CD14-positive monocyte (primary cell): ENCODE data around the gene PSD4. TPM values are rescaled to one million over a fixed set of nuclear protein-coding genes. Genes with fewer than 3 reads are reported as not detected.

ENCODE experiments used
- DNase-seq, 3 donors: peaks; one replicate each; pipeline ENCODE4 v3.0.0-alpha.2; 2011 to 2022
- H2AFZ ChIP-seq: 2 replicates; pipeline ENCODE4 v1.6.0; 2012; ENCODE audit warnings: mild to moderate bottlenecking, low read depth, low read length, inconsistent platforms; ENCODE audit not compliant: insufficient read depth, poor library complexity, severe bottlenecking
- H3K27ac ChIP-seq, 2 donors: 1 replicate in 1 of 2; 2 replicates in 1 of 2; pipeline ENCODE4 v1.5.1; 2012 to 2013; ENCODE audit warnings: low read length in 2 of 2, control low read depth in 1 of 2, inconsistent platforms in 1 of 2, low read depth in 1 of 2, mild to moderate bottlenecking in 1 of 2
- H3K27me3 ChIP-seq, 2 donors: one replicate each; pipeline versions ENCODE4 v1.6.0 to v1.6.1; 2011 to 2013; ENCODE audit warnings: low read length in 2 of 2; ENCODE audit not compliant: control insufficient read depth in 2 of 2, insufficient read depth in 2 of 2
- H3K36me3 ChIP-seq, 2 donors: replicated peaks in 1 of 2; 1 replicate in 1 of 2; 2 replicates in 1 of 2; pipeline versions ENCODE4 v1.5.1 to v1.6.1; 2012 to 2013; ENCODE audit warnings: low read length in 2 of 2, control low read depth in 1 of 2, inconsistent platforms in 1 of 2, mild to moderate bottlenecking in 1 of 2; ENCODE audit not compliant: insufficient read depth in 2 of 2, control insufficient read depth in 1 of 2
- H3K4me1 ChIP-seq, 2 donors: 1 replicate in 1 of 2; 2 replicates in 1 of 2; pipeline versions ENCODE4 v1.5.1 to v1.6.1; 2012 to 2013; ENCODE audit warnings: low read length in 2 of 2, control low read depth in 1 of 2, inconsistent platforms in 1 of 2, mild to moderate bottlenecking in 1 of 2, moderate library complexity in 1 of 2; ENCODE audit not compliant: insufficient read depth in 2 of 2, control insufficient read depth in 1 of 2
- H3K4me2 ChIP-seq: replicated peaks from 2 replicates; pipeline ENCODE3; 2012; ENCODE audit warnings: low read length, moderate library complexity, mild to moderate bottlenecking; ENCODE audit not compliant: poor library complexity, severe bottlenecking; ENCODE audit errors: extremely low read depth
- H3K4me3 ChIP-seq, 3 experiments: fragments of 200-600 bp in 1 of 3; sonication (generic) in 1 of 3; replicated peaks in 1 of 3; 1 replicate in 2 of 3; 2 replicates in 1 of 3; pipeline ENCODE4 v1.5.1; 2011 to 2013; ENCODE audit warnings: low read length in 3 of 3, mild to moderate bottlenecking in 3 of 3, control low read depth in 2 of 3, low read depth in 2 of 3, inconsistent platforms in 1 of 3, moderate library complexity in 1 of 3
- H3K79me2 ChIP-seq: 2 replicates; pipeline ENCODE4 v1.6.0; 2012; ENCODE audit warnings: mild to moderate bottlenecking, control low read depth, inconsistent platforms, low read length, moderate library complexity; ENCODE audit not compliant: insufficient read depth
- H3K9ac ChIP-seq: 2 replicates; pipeline ENCODE4 v1.6.0; 2017; ENCODE audit warnings: low read length, mild to moderate bottlenecking; ENCODE audit not compliant: insufficient read depth, poor library complexity, severe bottlenecking
- H3K9me3 ChIP-seq, 2 donors: replicated peaks in 1 of 2; 1 replicate in 1 of 2; 2 replicates in 1 of 2; pipeline versions ENCODE4 v1.5.1 to v1.6.1; 2012 to 2013; ENCODE audit warnings: low read length in 2 of 2, control low read depth in 1 of 2; ENCODE audit not compliant: control insufficient read depth in 1 of 2, insufficient read depth in 1 of 2
- H4K20me1 ChIP-seq: 2 replicates; pipeline ENCODE4 v1.6.0; 2012; ENCODE audit warnings: mild to moderate bottlenecking, low read length, control low read depth, moderate library complexity; ENCODE audit not compliant: insufficient read depth
- H3K27ac Mint-ChIP-seq, 7 donors: one replicate each; pipeline ENCODE4 v1.8.0; 2020; ENCODE audit warnings: mild to moderate bottlenecking in 7 of 7, mixed read lengths in 7 of 7, moderate library complexity in 6 of 7, inconsistent platforms in 2 of 7
- H3K27me3 Mint-ChIP-seq, 3 donors: one replicate each; pipeline ENCODE4 v1.8.0; 2021 to 2022; ENCODE audit warnings: low read depth in 3 of 3, mild to moderate bottlenecking in 3 of 3, mixed read lengths in 3 of 3, moderate library complexity in 3 of 3, inconsistent platforms in 1 of 3
- H3K36me3 Mint-ChIP-seq, 2 donors: one replicate each; pipeline ENCODE4 v1.8.0; 2020; ENCODE audit warnings: mixed read lengths in 2 of 2, inconsistent platforms in 1 of 2, mild to moderate bottlenecking in 1 of 2
- H3K4me1 Mint-ChIP-seq: one replicate; pipeline ENCODE4 v1.8.0; 2020; ENCODE audit warnings: mild to moderate bottlenecking, mixed read lengths
- H3K4me3 Mint-ChIP-seq, 2 donors: one replicate each; pipeline ENCODE4 v1.8.0; 2020; ENCODE audit warnings: mild to moderate bottlenecking in 2 of 2, mixed read lengths in 2 of 2, moderate library complexity in 1 of 2
- H3K9me3 Mint-ChIP-seq, 7 donors: one replicate each; pipeline ENCODE4 v1.8.0; 2020 to 2022; ENCODE audit warnings: mixed read lengths in 7 of 7, mild to moderate bottlenecking in 6 of 7, moderate library complexity in 6 of 7, inconsistent platforms in 2 of 7
- WGBS: methylation state at CpG from one replicate; pipeline ENCODE4 v1.1.5; 2013; ENCODE audit warnings: missing lambda C conversion rate; ENCODE audit not compliant: insufficient coverage; 5-methylcytosine and 5-hydroxymethylcytosine counted together
- intact Hi-C, 2 donors: fragments of 100-400 bp; cut with micrococcal nuclease; formaldehyde crosslinking; loops; one replicate each; pipeline versions ENCODE4 v1.15.0 to v1.15.1; 2023
- polyA plus RNA-seq, 3 donors: library from polyadenylated mRNA; depleted of rRNA in 1 of 3; unstranded in 2 of 3; stranded (reverse) in 1 of 3; fragments of 300-500 nt in 2 of 3; fragments of >200 nt in 1 of 3; fragmentation: Illumina TruSeq in 2 of 3; gene quantifications; 1 replicate in 2 of 3; 2 replicates in 1 of 3; pipeline ENCODE4 v1.2.3, GENCODE V29; 2012 to 2021
- TF ChIP-seq, protein P1 (sequence below): fragments of 200-600 bp; IDR thresholded peaks from one replicate; pipeline ENCODE4 v1.8.0; 2022; ENCODE audit warnings: antibody characterized with exemption, mild to moderate bottlenecking

PSD4 gene
- polyA plus RNA-seq, 3 donors = 11.0 to 47.0 (median 18.2) TPM

DNA sequence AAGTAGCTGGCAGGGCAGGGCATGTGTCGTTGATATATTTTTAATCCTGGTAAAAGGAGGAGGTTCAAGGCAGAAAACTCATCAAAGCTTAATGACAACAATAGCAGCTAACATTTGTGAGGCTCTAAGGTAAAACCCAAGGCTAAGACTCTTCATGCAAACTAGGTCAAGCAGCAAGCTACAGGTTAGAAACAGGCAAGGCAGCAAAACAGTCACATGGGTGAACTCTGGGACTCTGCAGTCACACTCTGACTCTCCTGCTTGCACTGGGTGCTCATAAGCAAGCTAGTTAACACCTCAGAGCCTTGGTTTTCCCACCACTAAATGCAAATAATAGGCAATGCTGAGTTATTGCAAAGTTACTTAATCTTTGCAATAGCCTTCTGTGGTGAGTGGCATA, 38.5 kb upstream of the PSD4 start:
- no peak overlapping the region for H3K4me2 ChIP-seq
- no peak overlapping the region for H3K9ac ChIP-seq
- peaks cover 36 to 40% of the 10 kb centered on the region in 2 donors for H3K36me3 Mint-ChIP-seq
- intact Hi-C loops = loop anchor here in 1 of 2 donors (5.0 kb wide), 1 partner anchor 237 kb away; no protein-coding TSS in a partner anchor
- H3K27ac ChIP-seq = peak overlapping the region in 1 of 2 donors; percentile 49
- no peak for DNase-seq
- peaks cover 0 to 2% (median 2%) of the 10 kb centered on the region in 3 donors for H3K27me3 Mint-ChIP-seq
- H4K20me1 ChIP-seq = peaks cover 38% of the 10 kb centered on the region
- no peak overlapping the region for H3K4me3 Mint-ChIP-seq
- H3K27ac Mint-ChIP-seq = peak overlapping the region in 6 of 7 donors; percentile 0 to 65 (median 18)
- TF ChIP-seq, protein P1, sequence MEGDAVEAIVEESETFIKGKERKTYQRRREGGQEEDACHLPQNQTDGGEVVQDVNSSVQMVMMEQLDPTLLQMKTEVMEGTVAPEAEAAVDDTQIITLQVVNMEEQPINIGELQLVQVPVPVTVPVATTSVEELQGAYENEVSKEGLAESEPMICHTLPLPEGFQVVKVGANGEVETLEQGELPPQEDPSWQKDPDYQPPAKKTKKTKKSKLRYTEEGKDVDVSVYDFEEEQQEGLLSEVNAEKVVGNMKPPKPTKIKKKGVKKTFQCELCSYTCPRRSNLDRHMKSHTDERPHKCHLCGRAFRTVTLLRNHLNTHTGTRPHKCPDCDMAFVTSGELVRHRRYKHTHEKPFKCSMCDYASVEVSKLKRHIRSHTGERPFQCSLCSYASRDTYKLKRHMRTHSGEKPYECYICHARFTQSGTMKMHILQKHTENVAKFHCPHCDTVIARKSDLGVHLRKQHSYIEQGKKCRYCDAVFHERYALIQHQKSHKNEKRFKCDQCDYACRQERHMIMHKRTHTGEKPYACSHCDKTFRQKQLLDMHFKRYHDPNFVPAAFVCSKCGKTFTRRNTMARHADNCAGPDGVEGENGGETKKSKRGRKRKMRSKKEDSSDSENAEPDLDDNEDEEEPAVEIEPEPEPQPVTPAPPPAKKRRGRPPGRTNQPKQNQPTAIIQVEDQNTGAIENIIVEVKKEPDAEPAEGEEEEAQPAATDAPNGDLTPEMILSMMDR = no peak
- H3K79me2 ChIP-seq = peaks cover 16% of the 10 kb centered on the region
- H3K36me3 ChIP-seq = peaks cover 36 to 44% of the 10 kb centered on the region in 2 donors
- peaks cover 4 to 17% of the 10 kb centered on the region in 2 donors for H3K4me1 ChIP-seq
- WGBS = no CpG with 5 or more reads among the region's 1 CpG
- no peak overlapping the region for H2AFZ ChIP-seq
- H3K27me3 ChIP-seq = no peaks in the 10 kb centered on the region
- no peaks in the 10 kb centered on the region for H3K9me3 ChIP-seq
- H3K9me3 Mint-ChIP-seq = peaks cover 0 to 2% (median 0%) of the 10 kb centered on the region in 7 donors
- no peak overlapping the region for H3K4me3 ChIP-seq
- H3K4me1 Mint-ChIP-seq = peaks cover 41% of the 10 kb centered on the region

DNA sequence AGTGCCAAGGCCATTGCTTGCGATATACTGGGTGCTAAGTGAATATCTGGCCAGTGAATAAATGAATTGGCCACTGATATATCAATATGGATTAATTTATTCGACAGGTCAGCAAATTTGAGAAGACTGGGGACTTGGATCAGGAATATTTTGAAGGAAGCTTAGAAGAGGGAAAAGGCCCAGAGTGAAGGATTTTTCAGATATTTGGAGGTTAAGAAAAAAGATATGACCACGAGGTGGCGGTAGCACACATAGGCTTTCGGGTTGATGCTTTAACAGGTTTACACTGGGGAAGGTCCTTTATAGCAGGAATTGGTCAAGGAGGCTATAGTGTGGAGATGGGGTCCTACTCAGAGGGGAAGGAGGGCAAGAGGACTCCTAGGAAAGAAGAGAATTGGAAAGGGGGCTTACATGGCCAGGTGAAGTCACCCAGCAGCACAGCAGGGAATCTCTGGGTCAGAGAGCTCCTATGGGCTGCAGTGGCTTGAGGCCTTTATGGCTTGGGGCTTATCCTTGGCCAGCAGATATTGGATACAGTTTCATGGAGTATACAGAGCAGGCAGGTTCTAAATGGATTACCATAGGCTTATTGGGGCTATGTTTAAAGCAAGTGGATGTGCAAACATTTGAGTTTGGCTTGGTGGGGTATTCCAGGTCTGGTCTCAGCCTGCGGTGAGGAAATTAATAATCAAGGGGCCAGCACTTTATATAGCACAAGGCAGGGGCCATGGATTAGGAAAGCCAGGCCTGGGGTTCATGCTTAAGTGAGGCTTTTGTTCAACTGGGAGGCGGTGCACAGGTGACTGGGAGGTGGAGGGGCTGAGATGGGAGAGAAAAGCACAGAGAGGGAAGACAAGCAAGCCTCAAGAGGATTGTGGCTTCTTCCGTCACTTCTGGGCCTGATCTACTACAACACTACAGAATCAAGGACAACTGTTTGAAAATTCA, 36.7 kb upstream of the PSD4 start:
- DNase-seq = peak; percentile 33 to 54 (median 52)
- no peak overlapping the region for H3K9ac ChIP-seq
- H3K9me3 ChIP-seq = no peaks in the 10 kb centered on the region
- peak overlapping the region in 3 of 7 donors; percentile 12 to 48 (median 39) for H3K27ac Mint-ChIP-seq
- H3K4me3 Mint-ChIP-seq = no peak overlapping the region
- no peak overlapping the region for H3K4me3 ChIP-seq
- H4K20me1 ChIP-seq = peaks cover 23% of the 10 kb centered on the region
- peaks cover 21 to 26% of the 10 kb centered on the region in 2 donors for H3K36me3 ChIP-seq
- no peak overlapping the region for H3K27ac ChIP-seq
- H3K9me3 Mint-ChIP-seq = peaks cover 0 to 2% (median 0%) of the 10 kb centered on the region in 7 donors
- no peaks in the 10 kb centered on the region for H3K27me3 ChIP-seq
- H3K27me3 Mint-ChIP-seq = peaks cover 0 to 4% (median 2%) of the 10 kb centered on the region in 3 donors
- peaks cover 3 to 7% of the 10 kb centered on the region in 2 donors for H3K4me1 ChIP-seq
- 35% methylated on average over 6 of the region's 8 CpGs for WGBS
- intact Hi-C loops = loop anchor here in 1 of 2 donors (5.0 kb wide), 1 partner anchor 235 kb away; no protein-coding TSS in a partner anchor
- no peak overlapping the region for H2AFZ ChIP-seq
- no peaks in the 10 kb centered on the region for H3K79me2 ChIP-seq
- TF ChIP-seq, protein P1 = peak; percentile 80
- H3K36me3 Mint-ChIP-seq = peaks cover 23 to 25% of the 10 kb centered on the region in 2 donors
- H3K4me2 ChIP-seq = no peak overlapping the region
- H3K4me1 Mint-ChIP-seq = peaks cover 36% of the 10 kb centered on the region
